Stimulated activated CD4-positive, alpha-beta T cell treated with anti-CD3 and anti-CD28 coated beads, TNF-alpha, amount 100 ng/mL, for 4 hours (primary cell): Measurements from ENCODE around the gene LDB1.

Experiments
- DNase-seq, 3 experiments: peaks; one replicate each; pipeline ENCODE4 v3.0.0-alpha.2; 2020; ENCODE audit warnings: low read depth in 3 of 3

Gene LDB1

DNA sequence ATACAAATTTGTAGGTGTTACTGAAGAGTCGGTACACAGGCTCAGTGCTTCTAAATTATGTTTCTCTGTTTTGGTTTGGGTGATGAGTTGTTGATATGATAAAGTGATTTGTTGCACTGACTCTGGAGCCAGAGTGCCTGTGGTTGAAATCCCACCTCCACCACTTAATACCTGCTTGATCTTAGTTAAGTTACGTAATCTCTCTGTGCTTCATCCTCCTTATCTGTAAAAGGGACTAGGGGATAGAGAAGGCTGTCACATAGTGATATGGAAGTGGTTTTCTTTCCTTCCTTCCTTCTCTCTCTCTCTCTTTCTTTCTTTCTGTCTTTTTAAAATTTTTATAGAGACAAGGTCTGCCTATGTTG, 55.7 kb downstream of the LDB1 start:
- DNase-seq, result no peak

DNA sequence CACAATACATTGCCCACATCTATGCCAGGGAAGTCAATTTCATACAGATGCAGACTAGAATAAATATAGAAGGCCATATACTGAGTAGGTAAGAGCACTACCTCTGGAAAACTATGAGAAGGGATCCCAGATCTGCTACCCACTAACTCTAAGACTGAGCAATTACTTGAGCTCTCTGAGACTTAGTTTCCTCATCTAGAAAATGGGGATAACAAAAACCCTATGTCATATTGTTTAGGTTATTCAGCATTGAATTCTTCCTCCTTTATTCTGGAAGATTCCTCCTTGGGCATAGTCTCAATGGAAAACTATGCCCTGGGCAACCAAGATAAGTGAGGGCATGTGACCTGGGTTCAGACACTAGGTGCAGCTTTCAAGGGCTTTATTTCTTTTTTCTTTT, 60.2 kb downstream of the LDB1 start:
- no peak for DNase-seq
